NCI-H1105 (cell line): Measurements from ENCODE around the gene WDR83.
A peak's percentile ranks its signal among the peaks of the same experiment; 100 is the strongest.
"Not testable (repeated sequence)": the region's sequence is repeated elsewhere in the genome, so short reads cannot be mapped to it uniquely, and the experiment has no call there.

Experiments
- DNase-seq: peaks from one replicate; lab custom pipeline; 2025; lab: John Stamatoyannopoulos, UW

The WDR83 gene

GRCh38 chr19:12666265-12667048, at the start of gene WDR83, which contains the start of gene MAN2B1:
Gene WDR83 (plus strand): TSS chr19:12666807. CDS start chr19:12669791, 2,984 bp downstream.
Gene MAN2B1 (minus strand): TSS chr19:12666742. CDS start chr19:12666701, 41 bp downstream.
- peak; percentile 77 for DNase-seq

DNA sequence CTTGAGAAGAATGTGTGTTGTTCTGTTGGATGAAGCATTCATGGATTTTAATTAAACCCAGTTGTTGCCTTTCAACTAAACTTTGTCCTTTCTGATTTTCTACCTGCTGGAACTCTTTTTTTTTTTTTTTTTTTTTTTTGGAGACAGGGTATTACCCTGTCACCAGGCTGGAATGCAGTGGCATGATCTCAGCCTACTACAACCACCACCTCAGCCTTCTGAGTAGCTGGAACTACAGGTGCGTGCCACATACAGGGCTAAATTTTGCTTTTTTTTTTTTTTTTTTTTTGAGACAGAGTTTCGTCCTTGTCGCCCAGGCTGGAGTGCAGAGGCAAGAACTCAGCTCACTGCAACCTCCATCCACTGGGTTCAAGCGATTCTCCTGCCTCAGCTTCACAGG, 49.0 kb upstream of the WDR83 start:
- DNase-seq = no peak

DNA sequence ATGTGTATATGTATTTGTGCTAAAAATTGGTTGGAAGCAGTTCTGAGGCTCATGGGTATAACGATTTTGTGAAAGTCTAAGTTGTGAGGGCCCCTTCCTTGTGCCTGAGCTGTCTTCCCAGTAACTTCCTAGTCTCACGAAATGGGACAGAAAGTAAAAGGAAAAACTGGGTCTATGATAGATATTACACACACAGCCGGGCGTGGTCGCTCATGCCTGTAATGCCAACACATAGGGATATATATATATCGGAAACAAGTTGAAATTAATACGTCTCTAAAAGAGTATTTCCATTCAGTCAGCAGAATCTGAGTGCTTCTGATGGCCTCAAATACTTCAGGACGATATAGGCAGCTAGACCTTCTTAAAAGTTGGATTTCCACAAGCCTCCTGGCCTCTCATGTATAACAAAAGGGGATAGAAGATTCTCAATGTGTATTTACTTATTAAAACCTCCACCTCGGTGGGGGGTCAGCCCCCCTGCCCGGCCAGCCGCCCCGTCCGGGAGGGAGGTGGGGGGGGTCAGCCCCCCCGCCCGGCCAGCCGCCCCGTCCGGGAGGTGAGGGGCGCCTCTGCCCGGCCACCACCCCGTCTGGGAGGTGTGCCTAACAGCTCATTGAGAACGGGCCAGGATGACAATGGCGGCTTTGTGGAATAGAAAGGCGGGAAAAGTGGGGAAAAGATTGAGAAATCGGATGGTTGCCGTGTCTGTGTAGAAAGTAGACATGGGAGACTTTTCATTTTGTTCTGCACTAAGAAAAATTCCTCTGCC, 45.2 kb upstream of the WDR83 start:
- not testable (repeated sequence) for DNase-seq

DNA sequence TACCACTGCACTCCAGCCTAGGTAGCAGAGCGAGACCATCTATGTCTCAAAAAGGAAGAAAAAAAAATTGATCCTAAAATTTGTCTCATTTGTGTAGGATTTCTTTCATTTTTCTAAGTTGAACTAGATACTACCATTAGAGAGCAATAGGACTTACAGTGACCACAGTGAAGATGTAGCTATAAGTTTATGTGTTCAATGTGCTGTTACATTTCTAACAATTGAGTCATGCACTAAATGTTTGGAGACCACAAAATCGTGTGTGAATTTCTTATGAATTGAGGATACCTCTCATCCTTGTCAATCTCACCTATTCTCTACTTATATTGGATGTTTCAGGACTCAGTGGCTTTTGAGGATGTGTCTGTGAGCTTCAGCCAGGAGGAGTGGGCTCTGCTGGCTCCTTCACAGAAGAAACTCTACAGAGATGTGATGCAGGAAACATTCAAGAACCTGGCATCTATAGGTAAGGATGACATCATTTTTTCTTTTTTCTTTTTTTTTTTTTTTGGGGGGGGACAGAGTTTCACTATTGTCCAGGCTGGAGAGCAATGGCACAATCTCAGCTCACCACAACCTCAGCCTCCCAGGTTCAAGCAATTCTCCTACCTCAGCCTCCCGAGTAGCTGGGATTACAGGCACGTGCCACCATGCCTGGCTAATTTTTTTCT, 43.1 kb upstream of the WDR83 start:
- no peak for DNase-seq

- no peak for DNase-seq
Observed at GRCh38 chr19:12626958-12627357, 39.6 kb upstream of the WDR83 start.

DNA sequence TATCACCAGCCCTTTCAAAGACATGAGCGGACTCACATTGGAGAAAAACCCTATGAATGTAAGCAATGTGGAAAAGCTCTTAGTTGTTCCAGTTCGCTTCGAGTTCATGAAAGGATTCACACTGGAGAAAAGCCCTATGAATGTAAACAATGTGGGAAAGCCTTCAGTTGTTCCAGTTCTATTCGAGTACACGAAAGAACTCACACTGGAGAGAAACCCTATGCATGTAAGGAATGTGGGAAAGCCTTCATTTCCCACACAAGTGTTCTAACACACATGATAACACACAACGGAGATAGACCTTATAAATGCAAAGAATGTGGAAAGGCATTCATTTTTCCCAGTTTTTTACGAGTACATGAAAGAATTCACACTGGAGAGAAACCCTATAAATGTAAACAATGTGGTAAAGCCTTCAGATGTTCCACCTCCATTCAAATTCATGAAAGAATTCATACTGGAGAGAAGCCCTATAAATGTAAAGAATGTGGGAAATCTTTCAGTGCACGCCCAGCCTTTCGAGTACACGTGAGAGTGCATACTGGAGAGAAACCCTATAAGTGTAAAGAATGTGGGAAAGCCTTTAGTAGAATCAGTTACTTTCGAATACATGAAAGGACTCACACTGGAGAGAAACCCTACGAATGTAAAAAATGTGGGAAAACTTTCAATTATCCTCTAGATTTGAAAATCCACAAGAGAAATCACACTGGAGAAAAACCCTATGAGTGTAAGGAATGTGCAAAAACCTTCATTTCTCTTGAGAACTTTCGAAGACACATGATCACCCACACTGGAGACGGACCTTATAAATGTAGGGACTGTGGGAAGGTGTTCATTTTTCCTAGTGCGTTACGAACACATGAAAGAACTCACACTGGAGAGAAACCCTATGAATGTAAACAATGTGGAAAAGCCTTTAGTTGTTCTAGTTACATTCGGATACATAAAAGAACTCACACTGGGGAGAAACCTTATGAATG, 38.3 kb upstream of the WDR83 start:
- DNase-seq = no peak

- DNase-seq = no peak
Observed at GRCh38 chr19:12629215-12629614, 37.4 kb upstream of the WDR83 start.

- DNase-seq = no peak
Observed at GRCh38 chr19:12636631-12637030, 30.0 kb upstream of the WDR83 start.

DNA sequence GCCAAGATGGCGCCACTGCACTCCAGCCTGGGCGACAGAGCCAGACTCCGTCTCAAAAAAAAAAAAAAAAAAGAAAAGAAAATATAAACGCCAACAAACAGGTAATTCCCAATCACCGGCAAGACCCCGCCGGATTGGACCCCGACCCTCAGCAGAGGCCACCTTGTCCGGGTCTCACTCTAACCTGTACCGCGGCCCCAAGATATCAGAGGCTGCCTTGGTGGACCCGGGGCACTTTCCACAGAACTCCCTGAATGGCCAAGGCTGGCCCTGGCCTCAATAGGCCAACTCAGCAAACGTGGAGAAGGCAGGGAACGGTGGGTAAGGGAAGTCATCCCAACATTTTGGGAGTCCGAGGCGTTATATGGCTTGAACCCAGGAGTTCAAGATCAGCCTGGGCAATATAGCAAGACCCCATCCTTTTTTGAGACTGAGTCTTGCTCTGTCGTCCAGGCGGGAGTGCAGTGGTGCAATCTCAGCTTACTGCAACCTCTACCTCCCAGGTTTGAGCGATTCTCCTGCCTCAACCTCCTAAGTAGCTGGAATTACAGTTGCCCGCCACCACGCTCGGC, 27.9 kb upstream of the WDR83 start:
- DNase-seq = no peak

GRCh38 chr19:12639901-12640613, 26.6 kb upstream of the WDR83 start:
- peak; percentile 26 for DNase-seq

DNA sequence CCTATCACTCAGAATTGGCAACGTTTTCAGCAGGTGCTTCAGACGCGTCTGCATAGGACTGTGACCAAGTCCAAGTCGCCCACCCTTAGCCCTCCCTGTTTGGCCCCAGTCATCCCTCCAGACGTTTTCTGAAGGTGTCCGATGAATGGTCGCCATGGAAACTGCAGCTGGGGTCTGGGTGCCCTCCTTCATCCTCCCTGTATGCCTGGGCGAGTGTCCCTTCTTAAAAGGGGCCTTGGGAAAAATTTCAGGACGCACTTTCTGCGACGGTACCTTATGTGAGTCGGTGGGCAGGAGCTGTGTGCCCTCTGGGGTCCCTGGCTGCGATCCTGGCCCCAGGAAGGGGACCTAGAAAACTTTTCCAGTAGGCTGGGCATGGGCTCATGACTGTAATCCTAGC, 25.2 kb upstream of the WDR83 start:
- DNase-seq = no peak

- DNase-seq = no peak
Observed at GRCh38 chr19:12642506-12642905, 24.1 kb upstream of the WDR83 start.

DNA sequence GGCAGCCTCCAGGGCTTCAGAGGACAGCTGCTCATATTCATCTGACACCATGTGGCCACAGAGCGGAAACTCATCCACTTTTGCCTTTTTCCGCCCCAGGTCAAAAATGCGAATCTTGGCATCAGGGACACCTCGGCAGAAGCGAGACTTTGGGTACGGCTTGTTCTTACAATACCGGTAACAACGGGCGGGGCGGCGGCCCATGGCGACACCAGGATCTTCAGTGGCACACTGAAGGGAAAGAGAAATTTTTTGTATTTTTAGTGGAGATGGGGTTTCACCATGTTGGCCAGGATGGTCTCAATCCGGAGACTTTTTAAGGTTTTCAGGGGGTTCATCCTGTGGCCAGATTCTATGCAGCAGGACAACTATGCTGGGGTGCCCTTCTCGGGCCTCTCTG, 22.9 kb upstream of the WDR83 start:
- DNase-seq = not testable (repeated sequence)

DNA sequence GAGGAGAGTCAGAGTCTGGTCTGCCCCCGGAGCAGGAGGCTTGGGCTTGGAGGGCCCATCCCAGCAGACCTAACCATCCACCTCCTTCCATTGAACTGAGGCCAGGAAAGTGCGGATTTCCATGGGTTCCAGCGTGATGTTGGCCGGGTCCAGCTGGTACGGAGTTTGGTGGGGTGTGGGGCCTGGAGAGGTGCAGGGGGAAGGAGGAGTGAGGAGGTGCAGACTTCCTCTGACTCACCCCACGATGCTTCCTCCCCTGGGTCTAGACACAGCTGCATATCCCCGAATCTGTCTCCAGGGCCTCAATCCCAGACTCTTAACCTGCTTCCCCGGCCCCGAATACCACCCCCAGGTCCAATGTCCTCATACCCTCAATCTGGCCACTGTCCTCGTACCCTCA, 20.1 kb upstream of the WDR83 start:
- DNase-seq = no peak

GRCh38 chr19:12647047-12647446, 19.6 kb upstream of the WDR83 start:
- DNase-seq = peak; percentile 37

DNA sequence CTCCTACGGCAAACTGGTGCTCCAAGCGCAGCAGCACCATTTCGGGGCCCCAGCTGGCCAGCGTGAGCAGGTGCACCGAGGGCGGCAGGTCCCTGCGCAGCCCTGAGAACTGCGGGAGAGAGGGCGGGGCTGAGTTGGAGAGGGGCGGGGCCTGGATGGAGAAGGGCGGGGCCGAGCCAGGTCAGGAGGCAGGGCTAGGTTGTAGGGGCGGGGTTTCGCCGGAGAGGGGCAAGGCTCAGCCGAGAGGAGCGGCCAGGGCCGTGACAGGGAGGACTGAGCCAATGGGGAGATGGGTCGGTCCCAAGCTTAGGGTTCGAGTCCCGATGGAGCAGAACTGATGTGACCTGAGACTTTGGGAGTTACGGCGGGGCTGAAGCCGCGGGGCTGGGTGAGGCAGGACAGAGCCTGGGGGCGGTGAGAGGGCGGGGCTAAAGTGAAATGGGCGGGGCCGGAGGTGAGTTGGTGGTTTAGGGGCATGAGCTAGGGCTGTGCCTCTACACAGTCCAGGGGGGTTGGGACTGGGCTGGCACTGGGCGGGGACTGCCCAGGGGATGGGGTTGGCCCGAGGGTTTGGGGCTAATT, 19.0 kb upstream of the WDR83 start:
- DNase-seq = peak; percentile 85

- peak; percentile 10 for DNase-seq
Observed at GRCh38 chr19:12648088-12648487, 18.5 kb upstream of the WDR83 start.

DNA sequence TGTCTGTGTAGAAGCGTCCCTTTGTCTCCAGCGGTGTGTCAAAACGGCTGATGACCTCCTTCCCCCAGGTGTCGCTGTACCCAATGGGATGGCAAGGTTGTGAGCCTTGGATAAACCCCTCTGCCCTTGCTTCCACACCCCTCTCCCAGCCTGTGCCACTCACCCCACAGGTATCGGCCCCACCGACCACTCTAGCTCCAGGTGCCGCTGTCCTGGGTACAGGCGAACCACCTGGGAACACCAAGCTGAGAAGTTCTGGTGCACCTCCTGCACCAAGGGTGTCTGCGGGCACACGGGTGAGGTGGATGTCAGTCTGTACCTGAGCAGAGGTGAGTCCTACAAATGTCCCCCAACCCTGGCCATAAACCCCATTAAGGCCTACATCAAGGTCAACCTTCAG, 16.7 kb upstream of the WDR83 start:
- no peak for DNase-seq

GRCh38 chr19:12652219-12652618, 14.4 kb upstream of the WDR83 start:
- no peak for DNase-seq

DNA sequence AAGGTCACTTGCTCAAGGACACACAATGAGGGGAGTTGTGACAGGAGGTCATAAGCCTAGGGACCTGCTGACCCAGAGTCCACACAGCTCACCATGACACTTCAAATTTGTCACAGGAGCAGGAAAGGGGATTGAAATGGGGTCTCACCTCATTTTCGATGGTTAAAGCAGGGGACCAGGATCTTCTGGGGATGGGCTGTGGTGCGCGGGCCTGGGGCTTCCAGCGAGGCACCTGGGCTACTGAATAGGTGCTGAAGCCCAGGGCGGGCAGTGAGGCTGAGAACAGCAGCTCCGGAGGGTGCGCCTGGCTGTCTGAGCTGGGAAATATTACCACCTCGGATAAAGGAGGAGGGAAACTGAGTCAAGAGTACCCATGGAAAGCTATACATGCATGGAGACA, 11.1 kb upstream of the WDR83 start:
- no peak for DNase-seq
